H9 (cell line): ENCODE measurements around the gene PPP1R13B. TPM values are rescaled to one million over a fixed set of nuclear protein-coding genes. Genes with fewer than 3 reads are reported as not detected.

ENCODE experiments used
- DNase-seq: peaks from one replicate; pipeline ENCODE4 v3.0.0-alpha.2; 2017
- H2AFZ ChIP-seq: one replicate; pipeline ENCODE4 v1.6.1; 2013; ENCODE audit warnings: mild to moderate bottlenecking, low read length, control low read depth, moderate library complexity
- H2AK5ac ChIP-seq: 2 replicates; pipeline ENCODE4 v1.6.1; 2013; ENCODE audit warnings: low read length, control low read depth, mixed read lengths; ENCODE audit not compliant: insufficient read length
- H2BK120ac ChIP-seq: one replicate; pipeline ENCODE4 v1.6.1; 2013; ENCODE audit warnings: low read depth, mild to moderate bottlenecking, low read length, control low read depth, inconsistent platforms; ENCODE audit not compliant: poor library complexity, severe bottlenecking
- H2BK12ac ChIP-seq: 2 replicates; pipeline ENCODE4 v1.6.1; 2013; ENCODE audit warnings: low read length, control low read depth, mixed read lengths, low read depth; ENCODE audit not compliant: insufficient read length
- H2BK15ac ChIP-seq: 2 replicates; pipeline ENCODE4 v1.6.1; 2013; ENCODE audit warnings: low read depth, low read length, control low read depth
- H2BK20ac ChIP-seq: one replicate; pipeline ENCODE4 v1.6.1; 2013; ENCODE audit warnings: low read depth, mild to moderate bottlenecking, low read length, control low read depth, inconsistent platforms; ENCODE audit not compliant: poor library complexity, severe bottlenecking
- H2BK5ac ChIP-seq: 2 replicates; pipeline ENCODE4 v1.6.1; 2013; ENCODE audit warnings: low read length, control low read depth, mixed read lengths; ENCODE audit not compliant: insufficient read length
- H3K14ac ChIP-seq: 2 replicates; pipeline ENCODE4 v1.6.1; 2013; ENCODE audit warnings: low read length, control low read depth; ENCODE audit not compliant: insufficient read depth
- H3K18ac ChIP-seq: 2 replicates; pipeline ENCODE4 v1.6.1; 2013; ENCODE audit warnings: low read depth, mild to moderate bottlenecking, mixed read lengths, low read length, control low read depth; ENCODE audit not compliant: insufficient read length
- H3K23ac ChIP-seq: 2 replicates; pipeline ENCODE4 v1.6.1; 2013; ENCODE audit warnings: low read length, control low read depth, mixed read lengths, low read depth; ENCODE audit not compliant: insufficient read length
- H3K23me2 ChIP-seq: 2 replicates; pipeline ENCODE4 v1.6.1; 2013; ENCODE audit warnings: low read depth, mild to moderate bottlenecking, mixed read lengths, low read length, control low read depth; ENCODE audit not compliant: insufficient read length, poor library complexity, severe bottlenecking
- H3K27ac ChIP-seq: 2 replicates; pipeline ENCODE4 v1.5.1; 2013; ENCODE audit warnings: low read length, control low read depth, mixed read lengths, low read depth; ENCODE audit not compliant: insufficient read length
- H3K27me3 ChIP-seq: 2 replicates; pipeline ENCODE4 v1.6.1; 2013; ENCODE audit warnings: low read length, control low read depth, inconsistent platforms; ENCODE audit not compliant: insufficient read depth
- H3K4ac ChIP-seq: 2 replicates; pipeline ENCODE4 v1.6.1; 2013; ENCODE audit warnings: low read depth, mild to moderate bottlenecking, control low read depth, inconsistent platforms, low read length, moderate library complexity
- H3K4me1 ChIP-seq: 2 replicates; pipeline ENCODE4 v1.6.1; 2013; ENCODE audit warnings: low read length, control low read depth, inconsistent platforms; ENCODE audit not compliant: insufficient read depth
- H3K4me2 ChIP-seq: 2 replicates; pipeline ENCODE4 v1.6.1; 2013; ENCODE audit warnings: low read length, control low read depth, mixed read lengths; ENCODE audit not compliant: insufficient read length, insufficient read depth
- H3K56ac ChIP-seq: 2 replicates; pipeline ENCODE4 v1.6.1; 2013; ENCODE audit warnings: low read depth, mild to moderate bottlenecking, mixed read lengths, low read length, control low read depth; ENCODE audit not compliant: insufficient read length
- H3K79me1 ChIP-seq: 2 replicates; pipeline ENCODE4 v1.6.1; 2013; ENCODE audit warnings: low read depth, mild to moderate bottlenecking, moderate library complexity, low read length, control low read depth, inconsistent platforms; ENCODE audit not compliant: insufficient read depth, poor library complexity, severe bottlenecking
- H3K79me2 ChIP-seq: 2 replicates; pipeline ENCODE4 v1.6.1; 2013; ENCODE audit warnings: low read length, control low read depth, inconsistent platforms; ENCODE audit not compliant: insufficient read depth
- H3K9ac ChIP-seq: 2 replicates; pipeline ENCODE4 v1.6.1; 2013; ENCODE audit warnings: low read length, control low read depth, mixed read lengths; ENCODE audit not compliant: insufficient read length; ENCODE audit errors: extremely low read depth
- H3K9me3 ChIP-seq: one replicate; pipeline ENCODE4 v1.6.1; 2013; ENCODE audit warnings: low read depth, low read length, inconsistent platforms; ENCODE audit not compliant: control insufficient read depth
- H3T11ph ChIP-seq: one replicate; pipeline ENCODE4 v1.6.1; 2013; ENCODE audit warnings: mild to moderate bottlenecking, low read length, control low read depth, inconsistent platforms
- H4K20me1 ChIP-seq: one replicate; pipeline ENCODE4 v1.6.1; 2013; ENCODE audit not compliant: control insufficient read depth, insufficient read length, insufficient read depth
- H4K5ac ChIP-seq: 2 replicates; pipeline ENCODE4 v1.6.1; 2013; ENCODE audit warnings: low read depth, mild to moderate bottlenecking, mixed read lengths, low read length, control low read depth; ENCODE audit not compliant: insufficient read length
- H4K8ac ChIP-seq: replicated peaks from 2 replicates; pipeline ENCODE4 v1.6.1; 2013; ENCODE audit warnings: low read length, control low read depth, mixed read lengths, low read depth; ENCODE audit not compliant: insufficient read length
- H4K91ac ChIP-seq: 2 replicates; pipeline ENCODE4 v1.6.1; 2013; ENCODE audit warnings: low read depth, mild to moderate bottlenecking, moderate library complexity, mixed read lengths, low read length, control low read depth; ENCODE audit not compliant: insufficient read length
- H3K27ac Mint-ChIP-seq, 3 experiments: 2 replicates in 2 of 3; 3 replicates in 1 of 3; pipeline ENCODE4 v1.8.0; 2020 to 2021; ENCODE audit warnings: mixed read lengths in 3 of 3, mild to moderate bottlenecking in 1 of 3, moderate library complexity in 1 of 3
- H3K27me3 Mint-ChIP-seq: 2 replicates; pipeline ENCODE4 v1.8.0; 2021; ENCODE audit warnings: low read depth, mild to moderate bottlenecking, moderate library complexity, mixed read lengths
- H3K36me3 Mint-ChIP-seq, 3 experiments: 2 replicates in 2 of 3; 3 replicates in 1 of 3; pipeline ENCODE4 v1.8.0; 2020 to 2021; ENCODE audit warnings: low read depth in 3 of 3, mixed read lengths in 3 of 3; ENCODE audit not compliant: insufficient read depth in 1 of 3
- H3K4me1 Mint-ChIP-seq, 2 experiments: 2 replicates each; pipeline ENCODE4 v1.8.0; 2020; ENCODE audit warnings: mixed read lengths in 2 of 2
- H3K4me3 Mint-ChIP-seq, 2 experiments: 2 replicates in 1 of 2; 3 replicates in 1 of 2; pipeline ENCODE4 v1.8.0; 2020 to 2021; ENCODE audit warnings: mild to moderate bottlenecking in 2 of 2, mixed read lengths in 2 of 2, moderate library complexity in 1 of 2
- H3K9me3 Mint-ChIP-seq, 2 experiments: 2 replicates in 1 of 2; 3 replicates in 1 of 2; pipeline ENCODE4 v1.8.0; 2020; ENCODE audit warnings: mild to moderate bottlenecking in 2 of 2, mixed read lengths in 2 of 2, moderate library complexity in 1 of 2
- WGBS: extraction: QIAGEN DNeasy Blood & Tissue Kit; methylation state at CpG from one replicate; pipeline ENCODE4 v1.1.7; 2013; ENCODE audit warnings: missing lambda C conversion rate, low lambda C conversion rate, mixed read lengths; ENCODE audit not compliant: insufficient read length; ENCODE audit errors: extremely low coverage; 5-methylcytosine and 5-hydroxymethylcytosine counted together
- long read RNA-seq: library from polyadenylated mRNA; unstranded; transcript quantifications from one replicate; pipeline ENCODE4 v2.0.0, GENCODE V29; 2020
- total RNA-seq: library from RNA; stranded (reverse); gene quantifications from 2 replicates; pipeline ENCODE4 v1.2.1, GENCODE V29; 2021
- TF ChIP-seq, protein P1 (sequence below): fragments of 200-600 bp; sonication (generic); conservative IDR thresholded peaks from 3 replicates; pipeline ENCODE4 v1.8.0; 2021; ENCODE audit warnings: antibody characterized with exemption, mild to moderate bottlenecking

Gene PPP1R13B
- 6.0 and 8.5 TPM in 2 replicates for total RNA-seq
- long read RNA-seq, partial matches to known transcripts, result 2 of 4 reads
- long read RNA-seq, other reads (novel, unspliced or antisense), result 2 of 4 reads

GRCh38 chr14:103847451-103848174, at the start of gene PPP1R13B:
TSS of gene PPP1R13B (minus strand) at chr14:103847575. CDS start at chr14:103847307, 268 bp downstream.
- Histone ChIP-seq H3K79me1 (no peaks in the 10 kb centered on the region), H2BK12ac (no peak within 1 kb of the TSS), H4K8ac (no peak within 1 kb of the TSS), H3K27ac (no peak within 1 kb of the TSS), H3K18ac (peak within 1 kb of the TSS; percentile 59), H3K4ac (no peak within 1 kb of the TSS), H3K23ac (no peak within 1 kb of the TSS), H3K79me2 (no peaks in the 10 kb centered on the region), H4K20me1 (no peaks in the 10 kb centered on the region), H3K56ac (no peak within 1 kb of the TSS), H4K5ac (no peak within 1 kb of the TSS), H3K27me3 (peaks cover 9% of the 10 kb centered on the region; the same call in 1 of the 2 replicates), H3K4me2 (peak within 1 kb of the TSS; percentile 88), H3K14ac (no peak within 1 kb of the TSS; the same call in 1 of the 2 replicates), H3K9ac (peak within 1 kb of the TSS; percentile 12), H2AFZ (peak within 1 kb of the TSS; percentile 27), H3K23me2 (peaks cover 11% of the 10 kb centered on the region), H2AK5ac (no peak within 1 kb of the TSS), H3T11ph (no peak within 1 kb of the TSS), H2BK5ac (no peak within 1 kb of the TSS), H4K91ac (no peak within 1 kb of the TSS), H3K4me1 (no peaks in the 10 kb centered on the region), H3K9me3 (no peaks in the 10 kb centered on the region), H2BK20ac (no peak within 1 kb of the TSS), H2BK120ac (no peak within 1 kb of the TSS), H2BK15ac (no peak within 1 kb of the TSS)
- no peaks in the 10 kb centered on the region for H3K9me3 Mint-ChIP-seq
- peak; percentile 92 for DNase-seq
- peak within 1 kb of the TSS; percentile 84 to 90 for H3K4me3 Mint-ChIP-seq
- peaks cover 55% of the 10 kb centered on the region for H3K27me3 Mint-ChIP-seq
- no peak within 1 kb of the TSS for H3K27ac Mint-ChIP-seq
- H3K36me3 Mint-ChIP-seq, result no peaks in the 10 kb centered on the region; a peak in 1 of 7 replicates
- peaks cover 11 to 14% of the 10 kb centered on the region in 2 experiments for H3K4me1 Mint-ChIP-seq
- WGBS, result no CpG with 5 or more reads among the region's 104 CpGs
- TF ChIP-seq, protein P1, sequence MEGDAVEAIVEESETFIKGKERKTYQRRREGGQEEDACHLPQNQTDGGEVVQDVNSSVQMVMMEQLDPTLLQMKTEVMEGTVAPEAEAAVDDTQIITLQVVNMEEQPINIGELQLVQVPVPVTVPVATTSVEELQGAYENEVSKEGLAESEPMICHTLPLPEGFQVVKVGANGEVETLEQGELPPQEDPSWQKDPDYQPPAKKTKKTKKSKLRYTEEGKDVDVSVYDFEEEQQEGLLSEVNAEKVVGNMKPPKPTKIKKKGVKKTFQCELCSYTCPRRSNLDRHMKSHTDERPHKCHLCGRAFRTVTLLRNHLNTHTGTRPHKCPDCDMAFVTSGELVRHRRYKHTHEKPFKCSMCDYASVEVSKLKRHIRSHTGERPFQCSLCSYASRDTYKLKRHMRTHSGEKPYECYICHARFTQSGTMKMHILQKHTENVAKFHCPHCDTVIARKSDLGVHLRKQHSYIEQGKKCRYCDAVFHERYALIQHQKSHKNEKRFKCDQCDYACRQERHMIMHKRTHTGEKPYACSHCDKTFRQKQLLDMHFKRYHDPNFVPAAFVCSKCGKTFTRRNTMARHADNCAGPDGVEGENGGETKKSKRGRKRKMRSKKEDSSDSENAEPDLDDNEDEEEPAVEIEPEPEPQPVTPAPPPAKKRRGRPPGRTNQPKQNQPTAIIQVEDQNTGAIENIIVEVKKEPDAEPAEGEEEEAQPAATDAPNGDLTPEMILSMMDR, result no peak
